A673 (cell line): ENCODE measurements around the gene UNC13C.

Experiments
- CTCF ChIP-seq: fragments of 300-800, 200-600 bp; sonication (generic); conservative IDR thresholded peaks from 2 replicates; pipeline ENCODE4 v1.5.1; 2017; ENCODE audit warnings: low read depth, mild to moderate bottlenecking, antibody characterized with exemption, low read length, moderate library complexity, mixed read lengths
- EZH2 ChIP-seq: fragments of 200-600 bp; sonication (generic); IDR thresholded peaks from 2 replicates; pipeline ENCODE4 v1.6.1; 2017; ENCODE audit warnings: borderline replicate concordance, low read depth, mild to moderate bottlenecking, mixed read lengths, antibody characterized with exemption, low read length; ENCODE audit not compliant: poor library complexity, severe bottlenecking

GRCh38 chr15:54599386-54599785, 621.1 kb downstream of the UNC13C start:
- no peak for TF ChIP-seq EZH2
- TF ChIP-seq CTCF, result no peak
